Endothelial cell of umbilical vein (primary cell): Measurements from ENCODE around the gene CDH23. TPM values are rescaled to one million over a fixed set of nuclear protein-coding genes. Genes with fewer than 3 reads are reported as not detected.

ENCODE experiments used
- BruUV-seq: library from RNA; stranded (reverse); fragments of 400-500 nt; replicated peaks from 2 replicates; lab custom pipeline; 2021; lab: Mats Ljungman, UMichigan
- CTCF ChIA-PET: fragments of 300-600, 350-600 bp; sonication (Branson Sonifier 250); formaldehyde crosslinking; loops from one replicate; lab custom pipeline; 2021; ENCODE audit warnings: antibody characterized with exemption, inconsistent platforms; lab: Charles Lee
- POLR2A ChIA-PET: fragments of 300-600, 350-600 bp; sonication (Branson Sonifier 250); formaldehyde crosslinking; loops from one replicate; lab custom pipeline; 2021; ENCODE audit warnings: antibody characterized with exemption, inconsistent platforms; lab: Charles Lee
- DNase-seq: peaks from one replicate; pipeline ENCODE4 v3.0.0-alpha.2; 2011; ENCODE audit warnings: low read depth, low spot score
- FAIRE-seq: peaks from 2 replicates; lab custom pipeline; 2011; peaks lifted over from hg19 to GRCh38; lab: Jason Lieb, UNC
- H2AFZ ChIP-seq: 2 replicates; pipeline ENCODE4 v1.6.0; 2012; ENCODE audit warnings: low read depth, low read length, control low read depth, inconsistent platforms
- H3K27ac ChIP-seq: 2 replicates; pipeline ENCODE4 v1.5.1; 2011; ENCODE audit warnings: low read depth, mild to moderate bottlenecking, control low read depth, low read length, moderate library complexity; ENCODE audit not compliant: insufficient read depth
- H3K27me3 ChIP-seq, 2 experiments: 2 replicates each; pipeline versions ENCODE4 v1.6.0 to v1.6.1; 2011; ENCODE audit warnings: low read length in 2 of 2, mixed read lengths in 1 of 2; ENCODE audit not compliant: control insufficient read depth in 2 of 2, insufficient read depth in 2 of 2
- H3K36me3 ChIP-seq, 2 experiments: 2 replicates in 1 of 2; 3 replicates in 1 of 2; pipeline ENCODE4 v1.5.1; 2011; ENCODE audit warnings: low read length in 2 of 2, mild to moderate bottlenecking in 1 of 2, moderate library complexity in 1 of 2; ENCODE audit not compliant: control insufficient read depth in 2 of 2, insufficient read depth in 2 of 2; ENCODE audit errors: extremely low read depth in 1 of 2
- H3K4me1 ChIP-seq: 3 replicates; pipeline ENCODE4 v1.5.1; 2011; ENCODE audit warnings: mild to moderate bottlenecking, low read length; ENCODE audit not compliant: control insufficient read depth, insufficient read depth; ENCODE audit errors: extremely low read depth
- H3K4me2 ChIP-seq: 2 replicates; pipeline ENCODE4 v1.6.1; 2011; ENCODE audit warnings: low read length, control low read depth, mixed read lengths; ENCODE audit not compliant: insufficient read depth
- H3K4me3 ChIP-seq, 3 experiments: fragments of 200-600 bp in 1 of 3; sonication (generic), shearing (Covaris generic) in 1 of 3; replicated peaks in 1 of 3; 2 replicates each; pipeline ENCODE4 v1.5.1; 2011 to 2016; ENCODE audit warnings: control low read depth in 3 of 3, low read length in 3 of 3, mild to moderate bottlenecking in 2 of 3, inconsistent platforms in 1 of 3, low read depth in 1 of 3, moderate library complexity in 1 of 3; ENCODE audit not compliant: insufficient read depth in 1 of 3
- H3K79me2 ChIP-seq: 2 replicates; pipeline ENCODE4 v1.6.0; 2012; ENCODE audit warnings: low read length, inconsistent platforms; ENCODE audit not compliant: control insufficient read depth, insufficient read depth
- H3K9ac ChIP-seq: replicated peaks from 2 replicates; pipeline ENCODE3; 2011; ENCODE audit warnings: low read length, control low read depth; ENCODE audit not compliant: insufficient read depth; ENCODE audit errors: extremely low read depth
- H3K9me1 ChIP-seq: replicated peaks from 3 replicates; pipeline ENCODE4 v1.6.0; 2011; ENCODE audit warnings: mild to moderate bottlenecking, low read length; ENCODE audit not compliant: control insufficient read depth, insufficient read depth; ENCODE audit errors: extremely low read depth
- H3K9me3 ChIP-seq: replicated peaks from 2 replicates; pipeline ENCODE4 v1.5.1; 2012; ENCODE audit warnings: low read length, inconsistent platforms; ENCODE audit not compliant: control insufficient read depth, insufficient read depth
- H4K20me1 ChIP-seq: replicated peaks from 2 replicates; pipeline ENCODE3; 2011; ENCODE audit warnings: mild to moderate bottlenecking, low read length; ENCODE audit not compliant: control insufficient read depth, insufficient read depth; ENCODE audit errors: extremely low read depth
- EZH2 ChIP-seq: IDR thresholded peaks from 2 replicates; pipeline ENCODE4 v1.6.1; 2012; ENCODE audit warnings: borderline replicate concordance, low read depth, mild to moderate bottlenecking, moderate library complexity, low read length, inconsistent platforms; ENCODE audit not compliant: severe bottlenecking
- FOS ChIP-seq: IDR thresholded peaks from 2 replicates; pipeline ENCODE4 v1.6.1; 2011; ENCODE audit warnings: mild to moderate bottlenecking, low read length, moderate library complexity, borderline replicate concordance; ENCODE audit not compliant: insufficient read depth
- GATA2 ChIP-seq: IDR thresholded peaks from 2 replicates; pipeline ENCODE4 v1.7.0; 2011; ENCODE audit warnings: low read depth, mild to moderate bottlenecking, moderate library complexity, mixed read lengths, low read length; ENCODE audit not compliant: insufficient read length, insufficient read depth
- JUN ChIP-seq: IDR thresholded peaks from 2 replicates; pipeline ENCODE4 v1.6.1; 2011; ENCODE audit warnings: borderline replicate concordance, low read depth; ENCODE audit not compliant: insufficient read length, insufficient read depth
- MYC ChIP-seq: IDR thresholded peaks from one replicate; pipeline ENCODE4 v1.6.1; 2011; ENCODE audit warnings: mild to moderate bottlenecking, low read depth, low read length
- POLR2A ChIP-seq: IDR thresholded peaks from 2 replicates; pipeline ENCODE4 v1.6.1; 2012; ENCODE audit warnings: low read depth, mild to moderate bottlenecking, control low read depth, low read length
- POLR2AphosphoS5 ChIP-seq: IDR thresholded peaks from 2 replicates; pipeline ENCODE4 v1.6.1; 2012; ENCODE audit warnings: low read depth, mild to moderate bottlenecking, control low read depth, low read length, moderate library complexity; ENCODE audit not compliant: insufficient read depth
- dilution Hi-C: fragments of 300-500 bp; cut with MboI; formaldehyde crosslinking; loops from one replicate; pipeline ENCODE4 v1.15.0; 2019; ENCODE audit warnings: low sequenced_read_pairs; ENCODE audit not compliant: extremely low pct_ligation_motif_present
- intact Hi-C: fragments of 100-400 bp; cut with micrococcal nuclease; formaldehyde crosslinking; loops from one replicate; pipeline ENCODE4 v1.10.0; 2022
- polyA plus RNA-seq, 4 experiments: library from polyadenylated mRNA; depleted of rRNA in 3 of 4; stranded (reverse) in 3 of 4; unstranded in 1 of 4; fragments of >200 nt; gene quantifications; 2 replicates each; pipeline versions ENCODE4 v1.2.1 to v1.2.3, GENCODE V29; 2011 to 2012; ENCODE audit warnings: missing spikeins in 1 of 4
- total RNA-seq: library from RNA; stranded (reverse); gene quantifications from 2 replicates; pipeline ENCODE4 v1.2.3, GENCODE V29; 2021
- TF ChIP-seq, protein P1 (sequence below): IDR thresholded peaks from 2 replicates; pipeline ENCODE4 v1.6.1; 2011; ENCODE audit not compliant: insufficient read depth, insufficient read length
- TF ChIP-seq, protein P2 (sequence below), 2 donors: IDR thresholded peaks; 1 replicate in 1 of 2; 2 replicates in 1 of 2; pipeline ENCODE4 v1.5.1; 2011; ENCODE audit warnings: low read length in 2 of 2, mild to moderate bottlenecking in 2 of 2, moderate library complexity in 2 of 2, control low read depth in 1 of 2, inconsistent platforms in 1 of 2, low read depth in 1 of 2; ENCODE audit not compliant: insufficient read depth in 1 of 2; ENCODE audit errors: extremely low read depth in 1 of 2

The CDH23 gene
- total and polyA plus RNA-seq, 2 donors (not counting 3 experiments of a cell fraction or from before 2014, with no cell fraction given), result not detected

DNA sequence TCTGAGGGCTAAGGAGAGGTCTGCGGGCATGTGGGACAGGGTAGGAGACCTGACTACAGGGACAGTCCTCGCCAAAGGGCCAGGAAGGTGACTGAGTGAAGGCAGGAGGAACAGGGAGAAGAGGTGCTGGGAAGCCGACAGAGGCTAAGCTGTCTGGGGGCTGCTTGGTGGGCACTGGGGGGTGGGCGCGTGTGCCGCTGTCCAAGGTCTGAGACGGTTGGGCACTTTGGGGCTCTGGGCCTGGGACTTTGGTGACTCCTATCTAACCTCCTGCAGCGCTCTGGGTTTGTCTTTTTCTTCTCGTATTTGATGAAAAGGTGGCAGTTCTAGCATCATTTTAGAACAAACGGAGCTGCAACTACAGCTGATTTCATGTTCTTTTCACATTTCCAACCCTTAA is 181.3 kb downstream of the CDH23 start:
- Histone ChIP-seq H2AFZ (no peak overlapping the region), H3K27me3 (no peaks in the 10 kb centered on the region), H3K36me3 (no peaks in the 10 kb centered on the region), H3K4me1 (no peaks in the 10 kb centered on the region), H3K4me3 (no peak overlapping the region), H3K9me3 (no peaks in the 10 kb centered on the region), H3K79me2 (no peaks in the 10 kb centered on the region), H3K4me2 (no peak overlapping the region), H4K20me1 (no peaks in the 10 kb centered on the region), H3K9ac (no peak overlapping the region), H3K9me1 (no peaks in the 10 kb centered on the region), H3K27ac (no peak overlapping the region)
- dilution Hi-C loops (no loop called here), intact Hi-C loops (no loop called here)
- ChIA-PET CTCF (interaction anchor here (1.3 kb wide), 1 partner anchor 8 kb away, joined by 5 read pairs; no protein-coding TSS in a partner anchor), POLR2A (no interaction called here)
- TF ChIP-seq EZH2 (no peak), JUN (no peak), POLR2AphosphoS5 (no peak)
- FAIRE-seq (no peak), DNase-seq (no peak)
- BruUV-seq, result no TSS peak

DNA sequence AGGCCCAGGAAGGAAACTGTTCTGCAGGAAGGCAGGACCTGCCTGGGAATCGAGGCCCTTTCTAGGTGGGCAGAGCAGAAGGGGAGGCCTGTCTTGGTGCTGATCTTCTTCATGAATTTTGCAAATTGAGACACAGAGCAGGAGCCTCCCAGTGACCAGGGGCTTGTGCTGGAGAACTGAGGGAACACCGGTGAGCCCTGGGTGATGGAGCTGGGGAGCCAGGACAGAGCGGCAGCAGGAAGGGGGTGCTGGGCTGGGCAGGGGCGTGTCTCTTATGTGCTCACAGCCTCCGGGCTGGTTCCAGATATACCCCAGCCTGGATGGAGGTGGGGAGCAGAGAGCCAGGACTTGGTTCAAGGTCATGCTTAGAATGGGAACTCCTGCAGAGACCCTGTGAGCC is 182.9 kb downstream of the CDH23 start:
- CTCF ChIA-PET, result interaction anchor here (1.2 kb wide), 2 partner anchors 10 to 11 kb away, joined by 3 read pairs; no protein-coding TSS in a partner anchor
- no peak for DNase-seq
- Histone ChIP-seq H3K9ac (no peak overlapping the region), H3K27ac (no peak overlapping the region), H2AFZ (no peak overlapping the region), H3K9me3 (no peaks in the 10 kb centered on the region), H3K36me3 (no peaks in the 10 kb centered on the region), H3K27me3 (no peaks in the 10 kb centered on the region), H3K79me2 (no peaks in the 10 kb centered on the region), H3K9me1 (no peaks in the 10 kb centered on the region), H3K4me3 (no peak overlapping the region), H3K4me2 (no peak overlapping the region), H4K20me1 (no peaks in the 10 kb centered on the region), H3K4me1 (no peaks in the 10 kb centered on the region)
- dilution Hi-C loops, result no loop called here
- TF ChIP-seq FOS (no peak), GATA2 (no peak), POLR2A (no peak), POLR2AphosphoS5 (no peak), EZH2 (no peak), MYC (no peak), JUN (no peak)
- TF ChIP-seq, protein P1, sequence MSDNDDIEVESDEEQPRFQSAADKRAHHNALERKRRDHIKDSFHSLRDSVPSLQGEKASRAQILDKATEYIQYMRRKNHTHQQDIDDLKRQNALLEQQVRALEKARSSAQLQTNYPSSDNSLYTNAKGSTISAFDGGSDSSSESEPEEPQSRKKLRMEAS, result no peak
- TF ChIP-seq, protein P2, sequence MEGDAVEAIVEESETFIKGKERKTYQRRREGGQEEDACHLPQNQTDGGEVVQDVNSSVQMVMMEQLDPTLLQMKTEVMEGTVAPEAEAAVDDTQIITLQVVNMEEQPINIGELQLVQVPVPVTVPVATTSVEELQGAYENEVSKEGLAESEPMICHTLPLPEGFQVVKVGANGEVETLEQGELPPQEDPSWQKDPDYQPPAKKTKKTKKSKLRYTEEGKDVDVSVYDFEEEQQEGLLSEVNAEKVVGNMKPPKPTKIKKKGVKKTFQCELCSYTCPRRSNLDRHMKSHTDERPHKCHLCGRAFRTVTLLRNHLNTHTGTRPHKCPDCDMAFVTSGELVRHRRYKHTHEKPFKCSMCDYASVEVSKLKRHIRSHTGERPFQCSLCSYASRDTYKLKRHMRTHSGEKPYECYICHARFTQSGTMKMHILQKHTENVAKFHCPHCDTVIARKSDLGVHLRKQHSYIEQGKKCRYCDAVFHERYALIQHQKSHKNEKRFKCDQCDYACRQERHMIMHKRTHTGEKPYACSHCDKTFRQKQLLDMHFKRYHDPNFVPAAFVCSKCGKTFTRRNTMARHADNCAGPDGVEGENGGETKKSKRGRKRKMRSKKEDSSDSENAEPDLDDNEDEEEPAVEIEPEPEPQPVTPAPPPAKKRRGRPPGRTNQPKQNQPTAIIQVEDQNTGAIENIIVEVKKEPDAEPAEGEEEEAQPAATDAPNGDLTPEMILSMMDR (IDR thresholded peaks at IDR 0.05; ENCODE audit: extremely low read depth in 1 of 2, insufficient read depth in 1 of 2, low read depth in 1 of 2, low read length in 2 of 2), result no peak
- POLR2A ChIA-PET, result no interaction called here
- no TSS peak for BruUV-seq
- intact Hi-C loops, result no loop called here
- FAIRE-seq, result no peak
